WERI-Rb-1 (cell line): Measurements from ENCODE around the gene PIERCE2.
"Not testable (repeated sequence)": the region's sequence is repeated elsewhere in the genome, so short reads cannot be mapped to it uniquely, and the experiment has no call there.

Experiments
- DNase-seq: peaks from one replicate; pipeline ENCODE4 v3.0.0-alpha.2; 2020
- H3K27ac ChIP-seq: fragments of 250-450 bp; sonication (Bioruptor Pico); 2 replicates; pipeline ENCODE4 v1.5.1; 2020; ENCODE audit warnings: mild to moderate bottlenecking, moderate library complexity
- H3K27me3 ChIP-seq: fragments of 250-450 bp; sonication (Bioruptor Pico); 2 replicates; pipeline ENCODE4 v1.5.1; 2021; ENCODE audit warnings: mild to moderate bottlenecking, low read depth, moderate library complexity; ENCODE audit not compliant: insufficient read depth, severe bottlenecking
- H3K36me3 ChIP-seq: fragments of 250-450 bp; sonication (Bioruptor Pico); 2 replicates; pipeline ENCODE4 v1.5.1; 2020; ENCODE audit warnings: mild to moderate bottlenecking, moderate library complexity
- H3K4me3 ChIP-seq: 2 replicates; pipeline ENCODE4 v1.5.1; 2011; ENCODE audit warnings: low read depth, mild to moderate bottlenecking, control low read depth, low read length
- H3K9me3 ChIP-seq: fragments of 250-450 bp; sonication (Bioruptor Pico); 2 replicates; pipeline ENCODE4 v1.5.1; 2021; ENCODE audit warnings: mild to moderate bottlenecking, moderate library complexity; ENCODE audit not compliant: severe bottlenecking
- TF ChIP-seq, protein P1 (sequence below): IDR thresholded peaks from 2 replicates; pipeline ENCODE4 v1.5.1; 2011; ENCODE audit warnings: low read depth, mild to moderate bottlenecking, control low read depth, inconsistent platforms, low read length

PIERCE2 gene

DNA sequence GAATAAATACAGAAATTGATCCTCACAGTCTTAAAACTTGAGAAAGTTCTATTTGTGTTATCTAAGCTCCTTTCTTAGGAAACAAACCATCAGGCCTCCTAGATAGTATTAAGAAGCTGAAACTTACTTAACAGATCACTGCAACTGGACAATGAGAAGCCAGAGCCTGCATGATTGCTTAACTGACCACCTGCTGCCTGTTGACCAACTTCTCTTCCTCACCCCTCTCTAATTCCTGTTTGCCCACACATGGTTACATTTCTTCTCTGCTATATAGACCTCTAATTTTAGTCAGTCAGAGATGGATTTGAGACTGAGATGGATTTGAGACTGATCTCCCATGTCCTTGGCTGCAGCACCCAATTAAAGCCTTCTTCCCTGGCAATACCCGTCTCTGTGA lies 13.6 kb upstream of the PIERCE2 start:
- no peak for DNase-seq
- H3K9me3 ChIP-seq: peaks cover 3% of the 10 kb centered on the region
- H3K36me3 ChIP-seq: no peaks in the 10 kb centered on the region
- H3K27ac ChIP-seq: 0 out of 2 replicates have a peak overlapping the region, but pooled peaks have one; percentile 29
- H3K27me3 ChIP-seq: no peaks in the 10 kb centered on the region
- H3K4me3 ChIP-seq: no peak overlapping the region
- TF ChIP-seq, protein P1, sequence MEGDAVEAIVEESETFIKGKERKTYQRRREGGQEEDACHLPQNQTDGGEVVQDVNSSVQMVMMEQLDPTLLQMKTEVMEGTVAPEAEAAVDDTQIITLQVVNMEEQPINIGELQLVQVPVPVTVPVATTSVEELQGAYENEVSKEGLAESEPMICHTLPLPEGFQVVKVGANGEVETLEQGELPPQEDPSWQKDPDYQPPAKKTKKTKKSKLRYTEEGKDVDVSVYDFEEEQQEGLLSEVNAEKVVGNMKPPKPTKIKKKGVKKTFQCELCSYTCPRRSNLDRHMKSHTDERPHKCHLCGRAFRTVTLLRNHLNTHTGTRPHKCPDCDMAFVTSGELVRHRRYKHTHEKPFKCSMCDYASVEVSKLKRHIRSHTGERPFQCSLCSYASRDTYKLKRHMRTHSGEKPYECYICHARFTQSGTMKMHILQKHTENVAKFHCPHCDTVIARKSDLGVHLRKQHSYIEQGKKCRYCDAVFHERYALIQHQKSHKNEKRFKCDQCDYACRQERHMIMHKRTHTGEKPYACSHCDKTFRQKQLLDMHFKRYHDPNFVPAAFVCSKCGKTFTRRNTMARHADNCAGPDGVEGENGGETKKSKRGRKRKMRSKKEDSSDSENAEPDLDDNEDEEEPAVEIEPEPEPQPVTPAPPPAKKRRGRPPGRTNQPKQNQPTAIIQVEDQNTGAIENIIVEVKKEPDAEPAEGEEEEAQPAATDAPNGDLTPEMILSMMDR: no peak

DNA sequence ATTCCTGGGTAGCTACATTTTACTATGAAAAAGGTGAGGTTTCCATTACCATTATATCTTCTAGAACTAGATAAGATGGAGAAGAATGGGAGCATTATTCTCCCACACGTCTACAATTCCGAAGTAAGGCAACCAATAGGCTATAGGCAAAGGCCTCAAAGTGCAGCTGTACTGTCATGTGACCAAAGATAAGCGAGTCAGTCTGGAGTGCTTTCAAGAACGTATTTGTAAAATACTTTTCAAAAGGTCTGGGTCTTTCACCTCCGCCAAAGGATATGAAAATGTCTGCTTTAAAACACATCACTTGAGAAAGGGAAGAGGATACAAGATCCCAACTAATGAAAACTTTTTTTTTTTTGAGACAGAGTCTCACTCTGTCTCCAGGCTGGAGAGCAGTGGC lies 10.1 kb upstream of the PIERCE2 start:
- TF ChIP-seq, protein P1: no peak
- Histone ChIP-seq H3K4me3 (no peak overlapping the region), H3K36me3 (no peaks in the 10 kb centered on the region), H3K27me3 (no peaks in the 10 kb centered on the region), H3K27ac (no peak overlapping the region), H3K9me3 (peaks cover 3% of the 10 kb centered on the region)
- DNase-seq: no peak

DNA sequence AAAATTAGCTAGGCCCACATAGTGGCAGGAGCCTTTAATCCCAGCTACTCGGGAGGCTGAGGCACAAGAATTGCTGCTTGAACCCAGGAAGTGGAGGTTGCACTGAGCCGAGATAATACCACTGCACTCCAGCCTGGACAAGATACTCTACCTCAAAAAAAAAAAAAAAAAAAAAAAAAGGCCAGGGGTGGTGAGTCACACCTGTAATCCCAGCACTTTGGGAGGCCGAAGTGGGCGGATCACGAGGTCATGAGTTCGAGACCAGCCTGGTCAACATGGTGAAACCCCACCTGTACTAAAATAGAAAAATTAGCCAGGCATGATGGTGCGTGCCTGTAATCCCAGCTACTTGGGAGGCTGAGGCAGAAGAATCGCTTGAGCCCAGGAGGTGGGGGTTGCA lies 8.2 kb upstream of the PIERCE2 start:
- not testable (repeated sequence) for H3K36me3 ChIP-seq, DNase-seq, H3K27ac ChIP-seq, H3K4me3 ChIP-seq, H3K9me3 ChIP-seq, H3K27me3 ChIP-seq

DNA sequence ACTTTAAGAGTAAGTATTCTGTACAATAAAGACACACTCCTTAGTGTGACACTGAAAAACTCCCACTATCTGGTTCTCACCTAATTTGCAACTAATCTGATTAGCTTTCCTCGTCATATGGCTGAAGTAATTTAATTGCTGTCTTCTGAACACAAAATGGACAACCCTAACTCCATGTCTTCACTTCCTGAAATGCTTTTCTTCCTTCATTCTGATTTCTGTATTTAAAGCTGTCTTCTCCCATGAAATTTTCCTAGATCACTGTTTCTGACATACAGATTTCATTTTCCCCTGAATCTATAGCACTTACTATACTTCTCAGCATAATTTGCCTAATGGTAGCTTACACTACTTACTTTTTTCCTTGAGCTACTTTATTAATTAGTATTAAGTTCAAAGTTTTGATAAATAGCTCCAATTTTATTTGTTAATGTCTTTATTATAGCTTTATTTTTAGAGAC lies 6.5 kb upstream of the PIERCE2 start:
- Histone ChIP-seq H3K4me3 (no peak overlapping the region), H3K9me3 (no peaks in the 10 kb centered on the region), H3K27me3 (no peaks in the 10 kb centered on the region), H3K36me3 (no peaks in the 10 kb centered on the region), H3K27ac (peak overlapping the region; percentile 10)
- TF ChIP-seq, protein P1: no peak
- no peak for DNase-seq

DNA sequence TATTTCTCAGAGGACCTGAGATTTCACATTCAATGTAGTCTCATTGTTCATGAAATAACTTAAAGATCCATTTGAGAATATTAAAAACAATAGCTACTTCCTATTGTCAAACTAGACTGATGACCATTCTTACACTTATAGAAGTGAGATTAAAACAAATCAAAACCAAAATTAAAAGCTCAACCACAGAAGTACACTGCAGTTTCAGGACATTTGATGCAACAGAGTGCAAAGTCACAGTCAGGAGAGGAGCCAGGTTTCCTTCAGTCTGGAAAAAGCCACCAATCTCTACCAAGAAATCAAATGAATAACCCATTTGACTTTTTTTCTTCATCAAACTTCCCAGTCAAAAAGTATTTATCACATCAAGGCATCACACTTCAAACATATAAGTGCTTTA lies 5.6 kb upstream of the PIERCE2 start:
- no peak overlapping the region for H3K4me3 ChIP-seq
- H3K27me3 ChIP-seq: no peaks in the 10 kb centered on the region
- no peaks in the 10 kb centered on the region for H3K9me3 ChIP-seq
- DNase-seq: no peak
- no peak overlapping the region for H3K27ac ChIP-seq
- no peaks in the 10 kb centered on the region for H3K36me3 ChIP-seq
- TF ChIP-seq, protein P1: no peak

DNA sequence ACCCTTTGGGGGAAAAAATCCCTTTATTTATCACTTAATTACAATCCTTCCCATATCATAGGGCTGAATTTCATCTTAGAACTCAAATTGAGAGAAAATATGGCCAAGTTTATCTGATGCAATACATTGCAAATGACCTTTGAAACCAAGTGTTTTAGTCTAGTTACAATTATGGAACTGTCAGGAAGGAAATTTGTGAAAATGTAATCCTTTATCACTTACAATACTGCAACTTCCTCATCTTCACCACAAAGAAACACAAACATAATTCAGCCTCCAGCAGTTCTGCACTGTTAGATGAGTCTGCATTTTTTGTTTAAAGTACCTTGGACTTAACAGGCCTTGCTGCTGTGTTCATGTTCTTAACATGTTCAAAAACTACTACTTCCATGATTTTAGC lies 4.8 kb upstream of the PIERCE2 start:
- no peaks in the 10 kb centered on the region for H3K9me3 ChIP-seq
- H3K27ac ChIP-seq: no peak overlapping the region
- no peak for DNase-seq
- TF ChIP-seq, protein P1: no peak
- no peak overlapping the region for H3K4me3 ChIP-seq
- no peaks in the 10 kb centered on the region for H3K36me3 ChIP-seq
- H3K27me3 ChIP-seq: no peaks in the 10 kb centered on the region
